NCI-H345 treated with DMSO at 0.1 percent for 48 hours (cell line): ENCODE measurements around the gene TJAP1.
"Not testable (repeated sequence)": the region's sequence is repeated elsewhere in the genome, so short reads cannot be mapped to it uniquely, and the experiment has no call there.

Experiments used
- DNase-seq: peaks from one replicate; lab custom pipeline; 2025; ENCODE audit not compliant: unreplicated experiment; lab: John Stamatoyannopoulos, UW

The TJAP1 gene

DNA sequence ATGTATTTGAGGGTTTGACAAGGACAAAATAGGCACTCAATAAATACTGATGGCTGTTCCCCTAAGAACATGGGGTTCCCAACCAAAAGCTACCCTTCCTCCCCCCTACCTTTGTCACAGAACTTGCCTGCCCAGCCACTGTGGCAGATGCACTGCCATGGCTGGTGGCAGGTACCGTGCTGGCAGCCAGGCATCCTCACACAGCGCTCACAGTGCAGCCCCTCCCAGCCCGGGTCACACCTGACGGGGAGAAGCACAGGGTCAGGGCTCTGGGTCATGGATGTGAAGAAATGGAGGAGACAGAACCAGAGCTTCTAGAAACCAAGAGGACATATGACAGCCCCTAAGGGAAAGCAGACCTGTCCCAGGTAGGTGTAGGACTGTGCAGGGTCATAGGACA, 24.5 kb upstream of the TJAP1 start:
- DNase-seq: no peak

DNA sequence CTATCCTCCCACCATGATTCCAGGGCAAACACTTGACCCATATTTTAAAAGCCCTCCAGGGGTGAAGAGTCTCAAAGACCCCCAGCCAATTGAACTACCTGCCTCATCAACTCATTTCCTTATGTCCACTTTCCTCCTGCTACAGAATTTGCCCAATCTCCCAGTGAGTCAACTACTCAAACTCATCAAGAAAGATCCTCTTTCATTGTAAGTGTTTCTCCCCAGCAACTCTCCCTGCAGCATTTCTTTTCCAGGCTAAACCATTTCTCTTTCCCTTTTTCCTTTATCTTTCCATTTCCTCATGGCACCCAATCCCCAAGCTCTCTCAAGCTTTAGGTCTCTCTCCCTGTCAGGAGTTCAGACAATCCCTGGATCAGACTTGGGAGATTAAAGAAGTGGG, 23.5 kb upstream of the TJAP1 start:
- DNase-seq: no peak

DNA sequence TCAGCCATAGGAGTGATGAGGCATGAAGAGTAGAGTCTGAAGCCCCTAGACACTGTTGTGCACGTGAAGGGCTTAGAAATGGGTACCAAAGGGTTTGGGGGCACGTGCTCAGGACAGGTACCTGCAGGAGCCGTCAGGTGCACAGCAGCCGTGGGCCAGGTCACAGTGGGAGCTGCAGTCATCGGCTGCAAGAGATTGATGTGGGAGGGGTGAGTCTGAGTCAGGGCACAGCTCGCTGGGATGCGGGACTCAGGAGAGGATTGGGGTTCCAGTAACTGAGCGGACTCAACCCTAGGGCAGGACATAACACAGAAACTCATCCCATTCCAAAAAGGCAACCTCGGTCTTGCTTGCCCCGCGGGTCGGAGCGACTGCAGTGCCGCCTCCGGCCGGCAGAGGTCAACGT, 23.1 kb upstream of the TJAP1 start:
- DNase-seq: peak; percentile 6

DNA sequence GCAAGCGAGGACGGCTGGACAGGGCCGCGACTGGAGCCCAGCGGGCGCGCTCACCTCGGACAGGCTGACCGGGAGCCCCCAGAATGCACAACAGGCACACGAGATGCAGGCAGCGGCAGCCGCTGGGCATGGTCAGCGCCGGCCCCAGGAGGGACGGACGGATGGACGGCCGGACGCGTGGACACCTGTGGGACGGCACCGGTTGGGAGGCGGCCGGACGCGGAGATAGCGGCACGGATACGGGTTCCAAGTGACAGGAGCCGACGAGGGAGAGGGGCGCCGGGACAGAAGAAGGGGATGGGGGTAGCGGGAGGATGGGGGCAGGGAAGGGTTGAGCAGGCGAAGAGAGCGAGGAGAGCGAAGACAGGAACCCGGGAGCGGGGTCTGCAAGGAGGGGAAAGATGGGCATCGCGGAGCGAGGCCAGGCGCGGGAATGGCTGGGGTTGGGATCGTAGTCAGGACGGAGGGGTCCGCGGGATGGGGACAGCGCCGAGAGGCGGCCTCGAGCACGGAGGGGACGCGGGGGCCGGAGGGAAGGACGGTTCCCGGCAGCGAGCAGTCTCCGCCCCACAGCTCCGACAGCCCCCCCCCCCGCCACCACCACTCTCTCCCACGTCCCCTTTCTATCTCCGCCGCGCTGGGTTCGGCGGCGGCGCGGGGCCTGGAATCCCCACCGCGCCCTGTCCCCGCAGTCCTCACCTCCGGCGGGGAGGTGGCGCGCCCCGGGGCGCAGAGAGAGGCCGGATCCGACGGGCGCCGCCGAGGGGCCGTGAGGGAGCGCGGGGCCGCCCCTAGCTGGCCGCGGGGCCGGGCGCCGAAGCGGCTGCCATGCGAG, 22.5 kb upstream of the TJAP1 start:
- DNase-seq: no peak

DNA sequence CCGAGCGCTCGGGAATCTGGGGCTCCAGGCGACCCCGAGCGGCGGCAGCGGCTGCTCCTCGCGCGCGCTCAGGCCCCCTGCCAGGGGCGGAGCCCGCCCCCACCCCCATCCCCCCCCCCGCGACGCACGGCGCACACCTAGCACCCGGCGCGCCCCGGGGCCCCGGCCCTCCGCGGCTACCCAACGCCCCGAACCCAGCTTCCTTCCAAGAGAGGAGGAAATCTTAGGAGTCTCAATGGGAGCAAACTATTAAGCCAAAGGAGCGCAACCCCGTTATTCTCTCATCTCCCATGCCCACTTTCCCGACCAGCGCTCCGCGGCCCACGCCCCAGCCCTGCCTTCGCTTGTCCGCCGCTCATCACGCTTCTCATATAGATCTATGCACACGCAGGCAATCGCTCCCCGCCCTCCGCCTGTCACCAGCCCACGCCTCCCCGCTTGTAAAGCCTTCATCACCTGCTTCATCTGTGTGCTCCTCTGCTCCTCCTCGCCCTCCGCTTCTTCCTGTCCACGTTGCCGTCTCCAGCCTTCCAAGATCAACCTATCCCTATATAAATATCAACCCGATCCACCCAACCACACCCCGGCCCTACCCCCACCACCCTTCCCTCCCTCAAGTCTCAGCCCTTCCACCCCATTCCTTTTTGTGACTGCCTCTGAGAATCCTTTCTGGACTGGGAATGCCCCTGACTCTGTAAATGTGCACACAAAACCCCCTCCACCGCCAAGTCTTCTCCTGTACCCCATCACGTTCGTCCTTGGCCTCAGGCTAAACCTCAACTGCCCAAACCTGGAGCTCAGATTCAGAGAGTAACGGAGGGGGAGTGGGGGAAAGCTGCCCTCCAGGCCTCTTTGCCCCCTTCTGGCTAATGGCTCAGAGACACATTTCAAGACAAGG, 21.6 kb upstream of the TJAP1 start, which contains the start of gene DLK2:
TSS of gene DLK2 (minus strand) at position 18 of the 898 bp plus-strand sequence. CDS start 723 bp downstream, outside the sequence.
- DNase-seq: peak; percentile 18

DNA sequence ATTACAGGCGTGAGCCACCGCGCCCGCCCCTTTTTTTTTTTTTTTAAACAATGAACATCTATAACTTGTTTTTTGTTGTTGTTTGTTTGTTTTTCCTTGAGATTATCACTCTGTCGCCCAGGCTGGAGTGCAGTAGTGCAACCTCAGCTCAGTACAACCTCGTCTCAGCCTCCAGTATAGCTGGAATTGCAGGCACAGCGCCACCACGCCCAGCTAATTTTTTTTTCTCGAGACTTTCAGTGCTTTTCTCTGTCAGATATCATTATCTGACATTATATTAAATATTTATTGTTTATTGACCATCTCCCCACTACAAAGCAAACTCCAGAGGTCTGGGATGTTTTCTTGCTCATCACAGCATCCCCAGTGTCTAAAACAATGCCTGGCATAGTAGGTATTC, 19.7 kb upstream of the TJAP1 start:
- no peak for DNase-seq

DNA sequence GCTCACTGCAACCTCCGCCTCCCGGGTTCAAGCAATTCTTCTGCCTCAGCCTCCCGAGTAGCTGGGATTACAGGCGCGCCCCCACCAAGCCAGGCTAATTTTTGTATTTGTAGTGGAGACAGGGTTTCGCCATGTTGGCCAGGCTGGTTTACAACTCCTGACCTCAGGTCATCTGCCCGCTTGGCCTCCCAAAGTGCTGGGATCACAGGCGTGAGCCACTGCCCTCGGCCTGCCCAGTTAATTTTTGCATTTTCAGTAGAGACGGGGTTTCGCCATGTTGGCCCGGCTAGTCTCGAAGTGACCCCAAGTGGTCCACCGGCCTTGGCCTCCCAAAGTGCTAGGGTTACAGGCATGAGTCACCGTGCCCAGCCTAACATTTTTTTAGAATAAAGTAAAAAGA, 19.2 kb upstream of the TJAP1 start:
- DNase-seq: not testable (repeated sequence)

DNA sequence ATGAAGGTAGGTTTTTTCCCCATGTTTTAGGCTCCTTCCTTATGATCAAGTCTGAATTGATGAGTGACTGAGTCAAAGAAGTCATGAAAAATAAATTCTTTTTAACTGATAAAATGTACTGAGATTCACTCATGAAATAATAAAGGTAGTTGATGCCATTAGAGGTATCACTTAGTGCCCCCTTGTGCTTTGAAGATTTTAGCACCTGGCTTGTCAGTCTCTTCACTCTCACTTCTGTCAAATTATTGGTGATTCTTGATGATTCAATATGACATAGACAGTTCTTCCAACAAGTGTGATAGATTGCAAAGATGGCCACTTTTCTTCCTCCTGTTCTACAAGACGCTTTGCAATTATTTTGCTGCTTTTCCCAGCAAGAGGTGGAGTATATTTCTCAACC, 17.8 kb upstream of the TJAP1 start:
- no peak for DNase-seq

DNA sequence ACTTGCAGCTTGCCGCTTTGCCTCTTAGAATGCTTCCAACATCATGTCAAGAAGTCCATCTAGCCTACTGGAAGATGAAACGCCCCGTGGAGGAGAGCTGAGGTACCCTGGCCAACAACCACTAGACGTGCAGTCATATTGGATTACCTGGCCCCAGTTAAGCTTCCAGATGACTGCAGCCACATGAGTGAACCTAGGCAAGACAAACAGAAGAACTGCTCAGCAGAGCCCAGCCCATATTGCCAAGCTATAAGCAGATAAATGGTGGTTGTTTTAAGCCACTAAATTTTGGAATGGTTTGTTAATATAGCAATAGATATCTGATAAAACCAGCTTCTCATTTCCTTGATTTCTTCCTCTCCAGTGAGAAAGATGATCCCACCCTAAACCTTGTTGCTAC, 17.3 kb upstream of the TJAP1 start:
- no peak for DNase-seq

DNA sequence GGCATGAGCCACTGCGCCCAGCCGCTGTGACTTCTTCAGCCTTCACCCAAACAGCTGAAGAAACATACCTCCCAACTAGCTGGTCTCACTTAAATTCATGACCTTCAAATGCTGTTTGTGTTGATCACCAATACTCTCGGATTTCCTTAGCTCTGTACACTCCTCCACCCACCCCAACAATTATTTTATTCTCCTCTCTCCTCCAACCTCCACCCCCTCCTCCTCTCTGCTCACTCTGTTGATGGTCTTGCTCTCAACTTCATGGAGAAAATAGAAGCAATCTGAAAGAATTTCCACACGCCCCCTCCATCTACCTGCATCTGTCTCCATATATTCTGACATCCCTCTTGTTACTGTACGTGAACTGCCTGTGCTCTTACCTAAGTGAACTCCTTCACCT, 15.4 kb upstream of the TJAP1 start:
- no peak for DNase-seq

DNA sequence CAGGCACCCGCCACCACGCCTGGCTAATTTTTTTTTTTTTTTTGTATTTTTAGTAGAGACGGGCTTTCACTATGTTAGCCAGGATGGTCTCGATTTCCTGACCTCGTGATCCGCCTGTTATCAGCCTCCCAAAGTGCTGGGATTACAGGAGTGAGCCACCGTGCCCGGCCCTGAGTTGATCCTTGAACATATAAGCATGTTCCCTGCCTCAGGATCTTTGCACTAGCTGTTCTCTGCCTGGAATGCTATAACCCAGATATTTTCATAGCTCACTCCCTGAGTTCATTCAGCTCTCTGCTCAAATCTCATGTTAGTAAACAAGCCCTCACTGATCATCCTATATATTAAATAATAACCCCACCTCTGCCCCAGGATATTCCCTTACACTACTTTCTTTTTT, 13.0 kb upstream of the TJAP1 start:
- no peak for DNase-seq

DNA sequence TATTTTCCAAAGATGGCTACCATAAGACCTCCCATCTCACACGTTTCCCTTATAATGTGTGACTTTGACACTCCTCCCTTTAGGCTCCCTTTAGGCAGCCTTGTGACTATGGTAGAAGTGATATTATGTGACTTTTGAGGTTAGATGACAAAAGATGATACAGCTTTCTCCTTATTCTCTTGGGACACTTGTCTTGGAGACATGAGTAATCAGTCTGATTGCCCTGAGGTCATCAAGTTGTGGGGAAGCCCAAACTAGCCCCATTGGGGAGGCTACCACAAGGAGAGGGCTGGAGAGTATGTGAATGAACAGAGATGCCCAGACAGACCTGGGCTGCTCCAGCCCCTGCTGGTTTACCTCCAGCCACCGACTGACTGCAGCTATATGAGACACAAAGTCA, 11.4 kb upstream of the TJAP1 start:
- DNase-seq: no peak

DNA sequence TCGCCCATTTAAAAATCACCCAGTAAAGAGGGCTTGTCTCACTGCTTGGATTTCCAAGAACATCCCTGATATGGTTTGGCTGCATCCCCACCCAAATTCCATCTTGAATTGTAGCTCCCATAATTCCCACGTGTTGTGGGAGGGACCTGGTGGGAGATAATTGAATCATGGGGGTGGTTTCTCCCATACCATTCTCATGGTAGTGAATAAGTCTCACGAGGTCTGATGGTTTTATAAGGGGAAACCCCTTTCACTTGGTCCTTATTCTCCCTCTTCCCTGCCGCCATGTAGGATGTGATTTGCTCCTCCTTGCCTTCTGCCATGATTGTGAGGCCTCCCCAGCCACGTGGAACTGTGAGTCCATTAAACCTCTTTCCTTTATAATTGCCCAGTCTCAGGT, 10.1 kb upstream of the TJAP1 start:
- not testable (repeated sequence) for DNase-seq

DNA sequence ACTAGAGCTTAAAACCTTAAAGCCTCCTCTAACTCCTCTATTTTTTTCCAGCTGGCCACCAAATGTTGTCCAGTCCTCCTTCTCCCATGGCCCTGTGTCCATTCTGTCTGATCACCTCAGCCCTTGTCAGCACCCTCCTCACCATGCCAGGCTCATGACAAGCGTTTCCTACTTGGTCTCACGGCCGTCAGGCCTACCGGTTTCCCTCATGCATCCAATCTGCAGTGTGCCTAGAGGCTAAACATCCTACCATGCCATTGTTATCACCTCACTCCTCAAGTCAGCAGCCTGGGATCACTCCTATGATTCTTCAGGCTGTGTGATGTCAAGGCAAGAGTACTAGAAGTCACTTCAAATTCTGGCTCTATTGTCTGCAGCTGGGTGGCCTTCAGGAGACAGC, 9.6 kb upstream of the TJAP1 start:
- no peak for DNase-seq

DNA sequence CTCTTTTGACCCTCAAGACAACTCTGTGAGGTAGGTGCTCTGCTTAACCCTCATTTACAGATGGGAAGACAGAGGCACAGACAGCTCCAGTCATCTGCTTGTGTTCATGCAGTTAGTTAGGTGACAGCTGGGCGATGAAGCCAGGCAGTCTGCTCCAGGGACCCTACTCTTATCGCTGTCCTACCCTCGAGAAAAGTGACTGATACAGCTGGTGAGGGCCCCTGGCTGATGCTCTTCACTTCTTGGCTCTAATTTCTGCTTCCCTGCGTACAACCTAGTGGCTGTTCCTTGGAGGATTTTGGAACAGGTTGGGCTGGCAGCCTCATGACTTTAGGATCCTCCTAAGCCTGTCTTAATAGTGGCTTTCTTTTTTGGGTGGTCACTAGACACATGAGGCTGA, 9.1 kb upstream of the TJAP1 start:
- DNase-seq: no peak

DNA sequence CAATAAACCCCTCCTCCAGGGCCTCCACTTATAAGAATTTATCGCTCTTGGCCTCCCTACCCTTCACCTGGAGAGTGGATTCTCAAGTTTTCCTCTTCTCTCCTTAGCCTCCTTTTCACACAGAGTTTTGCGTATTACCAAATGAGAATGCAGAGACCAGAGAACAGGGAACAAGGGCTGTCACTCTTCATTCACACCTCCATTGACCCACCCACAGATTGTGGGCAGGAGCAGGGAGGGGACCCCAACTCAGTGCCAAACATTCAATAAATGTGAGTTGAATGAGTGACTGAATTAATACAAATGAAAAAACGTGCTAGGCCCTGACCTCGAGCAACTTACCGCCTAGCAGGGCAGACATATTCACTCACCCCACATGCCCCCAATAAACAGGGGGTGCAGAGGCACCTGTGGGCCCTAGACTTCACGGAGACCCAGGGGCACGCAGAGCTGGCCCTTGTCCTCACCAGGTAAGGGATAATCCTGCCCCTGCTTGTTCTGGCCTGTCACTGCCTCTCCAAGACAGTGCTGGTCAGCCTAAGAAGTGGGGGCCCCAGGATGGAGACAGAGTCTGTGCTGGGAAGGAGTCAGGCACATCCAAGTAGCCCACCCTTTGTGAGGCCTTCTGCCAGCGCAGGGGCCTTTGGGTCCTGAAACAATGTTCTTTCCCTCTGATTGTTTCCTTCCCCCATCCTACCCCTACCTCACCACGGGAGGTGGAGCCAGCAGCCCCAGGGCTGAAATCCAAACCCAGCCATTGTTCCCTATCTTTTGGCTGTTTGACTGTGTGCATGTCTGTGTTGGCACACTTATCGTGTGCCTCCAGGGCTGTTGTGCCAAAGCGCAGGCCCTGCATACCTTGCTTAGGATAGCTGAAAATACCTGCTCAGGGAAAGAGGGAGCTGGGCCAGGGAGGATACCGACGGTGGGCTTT, 8.4 kb upstream of the TJAP1 start:
- DNase-seq: peak; percentile 17

DNA sequence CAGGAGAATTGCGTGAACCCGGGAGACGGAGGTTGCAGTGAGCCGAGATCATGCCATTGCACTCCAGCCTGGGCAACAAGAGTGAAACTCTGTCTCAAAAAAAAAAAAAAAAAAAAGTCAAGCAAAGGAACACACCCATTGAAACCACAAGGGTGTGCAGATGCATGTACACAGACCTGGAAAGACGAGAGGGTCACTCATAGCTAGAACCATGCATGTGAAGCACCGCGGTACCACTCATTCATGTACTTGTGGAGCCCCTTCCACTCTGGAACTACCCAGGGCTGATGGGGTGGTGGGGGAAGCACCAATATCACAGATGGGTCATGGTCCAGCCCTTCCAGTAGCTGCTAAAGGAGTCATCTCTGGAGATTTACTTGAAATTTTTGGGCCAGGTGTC, 7.4 kb upstream of the TJAP1 start:
- no peak for DNase-seq

DNA sequence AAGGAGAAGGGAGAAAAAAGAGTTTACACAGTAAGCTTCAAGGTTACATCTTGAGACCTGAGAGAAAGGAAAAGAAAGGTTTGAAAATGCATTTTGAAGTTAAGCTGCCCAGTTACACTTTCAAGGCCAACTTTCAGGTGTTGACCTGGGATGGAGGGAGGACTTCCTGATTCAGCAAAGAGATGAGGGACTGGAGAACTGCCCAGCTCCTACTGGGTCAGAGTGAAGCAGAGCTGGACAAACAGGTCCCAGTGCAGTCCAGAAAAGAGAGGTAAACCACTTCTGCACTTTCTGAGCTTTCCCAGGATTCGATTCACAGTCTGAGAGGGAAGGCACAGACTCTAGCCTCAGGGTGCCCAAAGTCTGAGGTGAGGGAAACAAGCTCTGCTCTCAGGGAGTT, 6.0 kb upstream of the TJAP1 start:
- no peak for DNase-seq

DNA sequence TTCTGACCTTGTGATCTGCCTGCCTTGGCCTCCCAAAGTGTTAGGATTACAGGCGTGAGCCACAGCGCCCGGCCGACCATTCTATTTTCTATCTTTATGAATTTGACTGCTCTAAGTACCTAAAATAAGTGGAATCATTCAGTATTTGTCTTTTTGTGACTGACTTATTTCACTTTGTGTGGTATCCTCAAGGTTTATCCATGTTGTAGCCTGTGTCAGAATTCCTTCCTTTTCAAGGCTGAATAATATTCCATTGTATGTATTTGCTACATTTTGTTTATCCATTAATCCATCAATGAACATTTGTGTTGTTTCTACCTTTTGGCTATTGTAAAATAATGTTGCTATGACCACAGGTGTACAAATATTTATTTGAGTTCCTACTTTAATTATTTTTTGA, 4.9 kb upstream of the TJAP1 start:
- DNase-seq: no peak

DNA sequence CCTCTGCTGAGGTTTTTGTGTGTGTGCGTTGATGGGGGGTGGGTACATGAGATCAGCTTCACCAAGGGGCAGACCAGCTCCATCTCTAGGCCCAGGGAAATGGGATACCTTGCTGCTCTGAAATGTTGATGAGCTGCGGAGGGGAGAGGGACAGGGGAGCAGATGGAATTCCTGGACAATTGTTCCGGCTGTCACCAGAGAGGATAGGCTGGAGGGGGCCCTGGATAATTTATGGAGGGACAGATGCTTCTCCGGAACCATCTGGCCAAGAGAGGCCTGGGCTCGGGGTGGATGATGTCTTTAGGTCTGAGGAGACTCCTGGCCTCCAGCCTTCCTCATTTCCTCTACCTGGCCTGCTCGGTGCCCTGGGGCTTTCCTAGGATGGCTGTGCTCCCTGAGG, 1.9 kb upstream of the TJAP1 start:
- DNase-seq: no peak

DNA sequence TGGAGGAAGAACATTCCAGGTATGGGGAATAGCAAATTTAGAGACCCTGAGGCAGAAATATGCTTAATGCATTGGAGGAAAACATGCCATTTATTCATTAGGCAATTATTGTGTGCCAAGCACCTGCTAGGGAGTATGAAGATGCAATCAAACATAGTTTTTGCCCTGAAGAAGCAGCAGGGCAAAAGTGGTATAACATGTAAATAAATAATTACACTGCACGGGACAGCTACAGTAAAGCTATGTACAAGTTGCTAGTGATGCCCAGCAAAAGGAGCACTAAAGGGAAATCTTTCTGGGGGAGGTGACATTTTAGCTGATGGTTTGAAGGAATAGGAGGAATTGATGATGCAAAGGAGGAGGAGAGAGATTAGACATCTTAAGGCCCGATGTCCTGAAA, 624 bp upstream of the TJAP1 start:
- DNase-seq: no peak
